ENCODE results near the gene WDR12.
"Not testable (repeated sequence)": the region's sequence is repeated elsewhere in the genome, so short reads cannot be mapped to it uniquely, and the experiment has no call there.

Gene WDR12

GRCh38 chr2:202870431-202871299 is 40.8 kb downstream of the WDR12 start:
- FAIRE-seq (peak; percentile 80), DNase-seq (ENCODE audit: insufficient read length, low spot score) (peak; percentile 35)
- no peak for TF ChIP-seq POLR2A (IDR thresholded peaks at IDR 0.05; ENCODE audit: low read depth, low read length)

GRCh38 chr2:202861987-202862386 is 49.5 kb downstream of the WDR12 start:
- no peak for TF ChIP-seq POLR2A (IDR thresholded peaks at IDR 0.05; ENCODE audit: low read depth, low read length)
- DNase-seq (ENCODE audit: insufficient read length, low spot score) = no peak
- no peak for FAIRE-seq

- DNase-seq (ENCODE audit: insufficient read length, low spot score) (no peak), FAIRE-seq (no peak)
- no peak for TF ChIP-seq POLR2A (IDR thresholded peaks at IDR 0.05; ENCODE audit: low read depth, low read length)
These were observed 52.9 kb downstream of the WDR12 start for GRCh38 chr2:202858601-202859000.

- not testable (repeated sequence) for FAIRE-seq; DNase-seq (ENCODE audit: insufficient read length, low spot score)
These were observed 62.1 kb downstream of the WDR12 start for GRCh38 chr2:202849343-202849742.

- DNase-seq (ENCODE audit: insufficient read length, low spot score) (no peak), FAIRE-seq (no peak)
- TF ChIP-seq POLR2A (IDR thresholded peaks at IDR 0.05; ENCODE audit: low read depth, low read length) = no peak
These were observed 62.7 kb downstream of the WDR12 start for GRCh38 chr2:202848813-202849212.

GRCh38 chr2:202847693-202848524 is 63.6 kb downstream of the WDR12 start:
- DNase-seq (ENCODE audit: insufficient read length, low spot score) = no peak
- TF ChIP-seq POLR2A (IDR thresholded peaks at IDR 0.05; ENCODE audit: low read depth, low read length) = no peak
- FAIRE-seq = no peak

GRCh38 chr2:202844656-202845055 is 66.8 kb downstream of the WDR12 start:
- FAIRE-seq (no peak), DNase-seq (ENCODE audit: insufficient read length, low spot score) (no peak)
- no peak for TF ChIP-seq POLR2A (IDR thresholded peaks at IDR 0.05; ENCODE audit: low read depth, low read length)

GRCh38 chr2:202842690-202843089 is 68.8 kb downstream of the WDR12 start:
- FAIRE-seq (no peak), DNase-seq (ENCODE audit: insufficient read length, low spot score) (no peak)
- no peak for TF ChIP-seq POLR2A (IDR thresholded peaks at IDR 0.05; ENCODE audit: low read depth, low read length)

GRCh38 chr2:202841090-202841867 is 70.2 kb downstream of the WDR12 start:
- no peak for DNase-seq (ENCODE audit: insufficient read length, low spot score)
- no peak for TF ChIP-seq POLR2A (IDR thresholded peaks at IDR 0.05; ENCODE audit: low read depth, low read length)
- no peak for FAIRE-seq

- no peak for TF ChIP-seq POLR2A (IDR thresholded peaks at IDR 0.05; ENCODE audit: low read depth, low read length)
- FAIRE-seq (peak; percentile 98), DNase-seq (ENCODE audit: insufficient read length, low spot score) (peak; percentile 40)
These were observed 79.9 kb downstream of the WDR12 start for GRCh38 chr2:202831242-202832220.

- FAIRE-seq (no peak), DNase-seq (ENCODE audit: insufficient read length, low spot score) (no peak)
- no peak for TF ChIP-seq POLR2A (IDR thresholded peaks at IDR 0.05; ENCODE audit: low read depth, low read length)
These were observed 86.6 kb downstream of the WDR12 start for GRCh38 chr2:202824901-202825300.
